GM21528 (cell line): Measurements from ENCODE around the gene ECT2.
"Not testable (repeated sequence)": the region's sequence is repeated elsewhere in the genome, so short reads cannot be mapped to it uniquely, and the experiment has no call there.

Source experiments
- ATAC-seq: cut with Tn5 transposase; IDR thresholded peaks from one replicate; pipeline ENCODE4 v1.9.1; 2021; ENCODE audit warnings: mild to moderate bottlenecking, moderate library complexity; ENCODE audit not compliant: unreplicated experiment, low FRiP score

Gene ECT2, protein sequence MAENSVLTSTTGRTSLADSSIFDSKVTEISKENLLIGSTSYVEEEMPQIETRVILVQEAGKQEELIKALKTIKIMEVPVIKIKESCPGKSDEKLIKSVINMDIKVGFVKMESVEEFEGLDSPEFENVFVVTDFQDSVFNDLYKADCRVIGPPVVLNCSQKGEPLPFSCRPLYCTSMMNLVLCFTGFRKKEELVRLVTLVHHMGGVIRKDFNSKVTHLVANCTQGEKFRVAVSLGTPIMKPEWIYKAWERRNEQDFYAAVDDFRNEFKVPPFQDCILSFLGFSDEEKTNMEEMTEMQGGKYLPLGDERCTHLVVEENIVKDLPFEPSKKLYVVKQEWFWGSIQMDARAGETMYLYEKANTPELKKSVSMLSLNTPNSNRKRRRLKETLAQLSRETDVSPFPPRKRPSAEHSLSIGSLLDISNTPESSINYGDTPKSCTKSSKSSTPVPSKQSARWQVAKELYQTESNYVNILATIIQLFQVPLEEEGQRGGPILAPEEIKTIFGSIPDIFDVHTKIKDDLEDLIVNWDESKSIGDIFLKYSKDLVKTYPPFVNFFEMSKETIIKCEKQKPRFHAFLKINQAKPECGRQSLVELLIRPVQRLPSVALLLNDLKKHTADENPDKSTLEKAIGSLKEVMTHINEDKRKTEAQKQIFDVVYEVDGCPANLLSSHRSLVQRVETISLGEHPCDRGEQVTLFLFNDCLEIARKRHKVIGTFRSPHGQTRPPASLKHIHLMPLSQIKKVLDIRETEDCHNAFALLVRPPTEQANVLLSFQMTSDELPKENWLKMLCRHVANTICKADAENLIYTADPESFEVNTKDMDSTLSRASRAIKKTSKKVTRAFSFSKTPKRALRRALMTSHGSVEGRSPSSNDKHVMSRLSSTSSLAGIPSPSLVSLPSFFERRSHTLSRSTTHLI

DNA sequence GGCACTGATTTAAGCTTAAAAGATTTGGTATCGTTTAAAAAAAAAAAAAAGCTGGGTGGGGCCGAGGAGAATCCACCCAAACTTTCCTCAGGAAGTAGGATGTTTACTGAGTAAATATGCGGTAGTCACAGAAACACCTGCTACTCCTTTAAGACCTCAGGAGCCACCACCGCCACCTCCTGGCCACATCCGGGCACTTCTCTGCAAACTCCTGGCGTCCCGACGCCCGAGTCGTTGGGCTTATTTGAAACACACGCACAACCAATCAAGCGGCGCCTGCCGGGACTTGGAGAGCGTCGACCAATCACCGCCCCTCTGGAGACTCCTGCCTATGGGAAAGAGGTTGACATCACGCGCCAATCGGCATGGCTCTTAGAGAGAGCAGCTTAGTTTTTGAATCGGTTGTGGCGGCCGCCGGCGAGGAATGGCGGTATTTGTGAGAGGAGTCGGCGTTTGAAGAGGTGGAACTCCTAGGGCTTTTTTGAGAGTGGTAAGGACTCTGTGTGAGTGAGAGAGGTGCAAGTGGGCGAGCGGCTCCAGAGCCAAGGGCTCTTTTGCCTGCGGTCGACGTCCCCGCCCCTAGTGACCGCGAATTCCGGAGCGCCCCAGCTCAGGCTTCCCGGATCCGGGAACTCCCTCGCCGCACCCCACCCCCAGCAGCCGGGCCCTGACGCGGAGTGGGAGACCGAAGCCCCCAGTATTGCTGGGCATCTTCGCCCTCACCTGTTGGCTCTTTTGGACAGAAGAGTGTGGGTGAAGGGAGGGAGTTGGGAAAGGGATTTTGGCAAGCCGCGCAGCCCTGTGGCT lies at the start of gene ECT2:
TSS of gene ECT2 (plus strand) at position 359 of the 807 bp plus-strand sequence. CDS start 3,805 bp downstream, outside the sequence.
- peak; percentile 99 for ATAC-seq

DNA sequence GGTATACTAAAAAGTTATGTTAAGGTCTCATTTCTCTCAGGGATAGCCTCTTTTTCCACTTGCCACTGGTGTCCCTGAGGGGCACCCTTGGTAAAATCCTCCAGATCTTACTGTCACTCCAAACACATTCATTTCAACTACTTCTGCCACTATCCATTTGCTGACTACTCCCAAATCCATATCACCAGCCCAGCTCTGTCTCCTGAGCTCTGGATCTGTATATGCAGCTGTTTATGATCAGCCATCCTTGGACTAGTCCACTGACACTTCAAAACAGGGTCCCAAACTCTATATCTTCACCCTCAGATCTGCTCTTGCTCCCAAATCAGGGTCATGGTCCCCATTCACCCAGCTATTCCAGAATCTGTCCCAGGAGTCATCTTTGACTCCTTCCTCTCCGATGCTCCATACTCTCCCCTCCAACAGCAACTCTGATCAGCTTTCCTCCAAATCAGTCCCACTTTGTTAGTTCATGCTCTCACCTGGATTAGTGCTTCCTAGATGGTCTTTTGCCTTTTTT lies 49.5 kb upstream of the ECT2 start:
- no peak for ATAC-seq

DNA sequence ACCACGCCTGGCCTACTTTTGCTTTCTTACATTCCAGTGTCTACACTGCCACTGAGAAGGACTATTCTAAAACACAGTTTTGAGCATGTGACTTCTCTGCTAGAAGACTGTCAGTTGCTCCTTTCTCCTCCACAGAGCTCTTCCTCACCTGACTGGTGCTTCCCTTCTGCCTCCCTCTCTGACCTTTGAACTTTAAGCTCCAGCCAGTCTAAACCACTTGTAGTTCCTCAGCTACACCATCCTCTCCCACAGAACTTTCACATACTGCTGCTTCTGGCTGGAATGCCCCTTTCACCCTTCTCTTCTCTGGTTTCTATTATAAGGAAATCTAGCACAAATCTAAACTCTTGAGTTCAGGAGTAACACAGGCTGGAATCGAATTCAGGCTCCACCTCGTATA lies 48.8 kb upstream of the ECT2 start:
- no peak for ATAC-seq

DNA sequence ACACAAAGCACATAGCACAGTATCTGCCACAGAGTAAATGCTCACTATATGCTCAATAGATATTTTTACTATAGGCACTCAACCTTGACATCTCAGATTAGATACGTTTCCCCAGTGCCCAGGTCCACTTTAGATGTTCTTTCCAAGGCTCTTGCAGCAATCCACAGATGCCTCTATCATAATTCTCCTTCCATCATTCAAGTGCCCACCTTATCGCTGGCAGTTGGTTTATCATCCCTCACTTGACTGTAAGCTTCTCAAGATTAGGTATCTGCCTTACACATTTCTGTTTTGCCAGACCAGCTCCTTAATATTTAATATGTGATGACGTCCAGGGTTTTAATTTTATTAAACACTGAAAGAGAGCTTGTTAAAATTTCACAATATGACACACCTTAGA lies 48.3 kb upstream of the ECT2 start:
- no peak for ATAC-seq

DNA sequence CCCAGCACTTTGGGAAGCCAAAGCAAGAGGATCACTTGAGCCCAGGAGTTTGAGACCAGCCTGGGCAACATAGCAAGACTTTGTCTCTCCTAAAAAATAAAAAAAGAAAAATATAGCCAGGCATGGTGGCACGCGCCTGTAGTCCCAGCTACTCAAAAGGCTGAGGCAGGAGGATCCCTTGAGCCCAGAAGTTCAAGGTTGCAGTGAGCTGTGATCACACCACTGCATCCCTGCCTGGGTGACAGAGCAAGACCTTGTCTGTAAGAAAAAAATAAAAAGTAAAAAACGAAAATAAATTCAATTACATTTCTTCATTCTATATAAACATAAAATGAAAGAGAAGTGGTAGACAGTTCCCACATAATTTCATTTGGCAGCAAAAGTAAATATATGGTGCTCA lies 47.8 kb upstream of the ECT2 start:
- ATAC-seq, result not testable (repeated sequence)

DNA sequence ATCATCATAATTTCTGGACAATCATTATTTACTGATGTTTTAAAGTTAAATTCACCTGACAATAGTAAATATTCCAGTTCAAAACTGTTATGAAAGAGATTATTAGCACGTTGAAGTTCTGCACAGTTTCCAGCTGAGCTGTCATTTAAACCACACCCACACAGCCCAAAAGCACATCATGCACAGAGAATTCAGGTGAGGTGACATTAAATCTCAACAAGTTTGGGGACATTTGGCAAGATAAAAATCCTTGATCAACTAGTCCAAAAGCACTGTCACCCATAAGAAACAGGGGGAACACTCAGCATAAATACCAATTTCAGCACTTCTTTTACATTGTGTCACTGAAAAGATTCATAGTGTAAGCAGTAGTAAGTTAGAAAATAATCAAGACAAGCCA lies 46.5 kb upstream of the ECT2 start:
- no peak for ATAC-seq

DNA sequence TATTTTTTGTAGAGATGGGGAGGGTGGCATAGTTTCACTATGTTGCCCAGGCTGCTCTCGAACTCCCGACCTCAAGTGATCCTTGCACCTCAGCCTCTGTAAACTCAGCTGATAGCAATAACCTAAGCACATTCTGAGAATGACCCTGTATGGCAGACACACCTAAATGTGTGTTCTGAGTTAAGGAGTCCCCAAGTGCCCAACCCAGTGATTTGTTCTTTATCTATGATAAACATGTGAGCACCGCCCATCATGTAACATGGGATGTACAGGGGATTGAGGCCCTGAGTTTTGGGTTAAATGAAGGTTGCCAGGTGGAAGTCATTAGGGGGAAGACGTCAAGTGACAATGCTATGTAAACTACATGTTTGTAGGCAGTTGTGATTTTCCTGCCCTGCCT lies 45.4 kb upstream of the ECT2 start:
- ATAC-seq, result no peak

DNA sequence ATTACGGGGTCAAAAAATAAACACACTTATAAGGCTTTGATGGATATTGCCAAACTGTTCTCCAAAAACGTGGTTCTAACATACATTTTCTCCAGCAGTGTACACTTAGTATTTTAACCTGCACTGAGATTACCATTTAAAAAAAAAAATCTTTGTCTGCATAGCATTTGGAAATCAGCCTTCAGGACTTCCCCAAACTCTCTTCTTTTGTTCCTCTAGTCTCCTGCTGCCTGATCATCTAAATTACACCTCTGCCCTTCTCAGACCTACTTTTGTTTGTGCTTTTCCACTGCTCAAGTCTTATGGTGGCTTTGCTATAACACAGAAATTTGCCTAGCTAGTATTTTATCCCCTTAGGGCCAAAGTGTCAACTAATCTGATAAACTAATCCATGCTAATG lies 43.5 kb upstream of the ECT2 start:
- ATAC-seq, result no peak

DNA sequence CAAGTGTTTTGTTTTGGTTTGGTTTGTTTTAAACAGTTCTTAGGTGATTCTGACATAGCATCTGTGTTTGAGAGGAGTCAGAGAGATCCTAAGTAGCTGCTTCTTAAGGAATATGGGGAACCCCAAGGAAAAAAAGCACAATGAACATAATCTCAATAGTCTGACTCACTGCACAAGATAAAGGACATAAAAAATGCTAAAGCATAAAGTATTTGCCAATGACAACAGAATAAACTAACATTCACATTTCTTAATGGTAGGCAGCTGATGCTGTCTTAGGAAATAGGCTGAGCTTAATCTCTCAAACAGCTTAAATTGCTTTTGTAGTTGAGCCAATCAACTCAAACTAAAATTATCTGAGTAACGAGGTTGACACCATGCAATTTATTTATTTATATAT lies 42.6 kb upstream of the ECT2 start:
- no peak for ATAC-seq

DNA sequence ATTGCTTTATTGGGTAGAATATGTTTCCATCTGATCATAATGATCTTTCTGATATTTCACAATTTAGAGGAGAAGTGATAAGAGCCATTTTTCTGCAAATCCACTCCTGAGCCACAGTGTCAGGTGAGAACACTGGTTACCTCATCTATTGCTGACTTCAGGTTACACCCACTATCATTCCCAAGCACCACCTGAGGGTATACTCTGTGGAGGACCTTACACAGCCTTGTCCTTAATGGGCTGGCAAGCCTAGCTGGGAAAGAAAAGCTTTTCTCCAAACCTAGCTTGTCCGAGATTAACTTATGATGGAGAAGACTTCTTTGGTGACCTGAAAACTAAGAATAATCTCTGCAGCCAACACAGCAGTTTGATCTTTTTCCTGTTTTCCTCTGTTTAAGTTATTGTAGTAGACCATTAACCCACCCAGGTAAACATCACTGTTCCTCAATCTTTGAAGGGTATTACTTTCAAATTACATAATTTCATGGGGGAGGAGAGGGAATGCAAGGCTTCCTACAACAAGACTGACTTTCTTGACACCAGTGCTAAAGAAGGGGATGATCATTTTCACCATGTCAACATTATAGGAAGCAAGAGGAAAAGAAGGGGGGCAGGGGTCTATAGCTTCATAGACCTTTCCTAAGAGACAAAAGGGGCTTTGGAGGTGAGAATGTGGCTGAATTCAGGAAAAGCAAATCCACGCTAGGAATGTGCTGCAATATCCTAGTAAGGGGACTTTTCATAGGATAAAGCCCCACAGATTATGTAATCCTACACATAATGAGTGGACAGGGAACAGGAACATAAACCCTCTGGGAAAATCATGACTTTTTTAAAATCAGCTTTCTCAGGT lies 41.4 kb upstream of the ECT2 start:
- no peak for ATAC-seq

DNA sequence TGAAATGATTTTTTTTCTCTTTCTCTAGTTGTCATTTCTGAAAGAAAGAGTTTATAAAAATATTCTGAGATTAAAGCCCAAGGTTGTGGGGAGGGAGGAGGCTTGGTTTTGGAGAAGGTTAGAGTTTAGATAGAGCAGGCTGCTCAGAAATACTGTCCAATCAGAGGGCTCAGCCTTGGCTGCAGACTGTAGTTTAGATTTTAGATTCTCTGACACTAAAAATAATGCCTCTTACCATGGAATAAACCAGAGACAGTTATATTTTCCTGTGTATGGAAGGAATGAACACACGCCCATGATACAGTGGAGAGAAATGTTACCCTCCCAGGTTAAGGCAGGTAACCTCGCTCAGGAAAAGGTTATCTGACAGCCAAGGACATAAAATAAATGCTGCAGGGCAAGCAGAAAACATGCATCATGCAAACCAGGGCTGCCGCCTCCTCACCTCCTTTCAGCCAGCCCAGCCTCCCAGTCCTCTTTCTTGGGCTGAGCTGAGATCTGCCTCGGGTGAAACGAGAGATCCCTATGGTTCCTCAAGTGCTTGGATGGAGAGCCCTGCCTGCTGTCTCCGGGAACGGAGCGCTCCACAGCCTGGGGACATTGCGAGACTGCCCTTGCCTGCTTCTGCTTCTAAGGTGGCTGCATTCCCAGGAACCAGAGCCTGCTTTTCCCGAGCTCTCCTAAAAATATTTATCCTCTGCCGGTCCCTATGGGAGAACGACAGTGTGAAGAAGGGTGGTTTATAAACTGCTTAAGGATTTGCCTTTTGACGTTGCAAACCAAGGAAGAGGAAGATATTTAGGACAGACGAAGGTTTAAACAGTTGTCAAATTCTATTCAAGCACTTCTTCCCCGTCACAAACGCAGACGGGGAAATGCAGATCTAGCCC lies 40.5 kb upstream of the ECT2 start:
- ATAC-seq, result peak; percentile 15

DNA sequence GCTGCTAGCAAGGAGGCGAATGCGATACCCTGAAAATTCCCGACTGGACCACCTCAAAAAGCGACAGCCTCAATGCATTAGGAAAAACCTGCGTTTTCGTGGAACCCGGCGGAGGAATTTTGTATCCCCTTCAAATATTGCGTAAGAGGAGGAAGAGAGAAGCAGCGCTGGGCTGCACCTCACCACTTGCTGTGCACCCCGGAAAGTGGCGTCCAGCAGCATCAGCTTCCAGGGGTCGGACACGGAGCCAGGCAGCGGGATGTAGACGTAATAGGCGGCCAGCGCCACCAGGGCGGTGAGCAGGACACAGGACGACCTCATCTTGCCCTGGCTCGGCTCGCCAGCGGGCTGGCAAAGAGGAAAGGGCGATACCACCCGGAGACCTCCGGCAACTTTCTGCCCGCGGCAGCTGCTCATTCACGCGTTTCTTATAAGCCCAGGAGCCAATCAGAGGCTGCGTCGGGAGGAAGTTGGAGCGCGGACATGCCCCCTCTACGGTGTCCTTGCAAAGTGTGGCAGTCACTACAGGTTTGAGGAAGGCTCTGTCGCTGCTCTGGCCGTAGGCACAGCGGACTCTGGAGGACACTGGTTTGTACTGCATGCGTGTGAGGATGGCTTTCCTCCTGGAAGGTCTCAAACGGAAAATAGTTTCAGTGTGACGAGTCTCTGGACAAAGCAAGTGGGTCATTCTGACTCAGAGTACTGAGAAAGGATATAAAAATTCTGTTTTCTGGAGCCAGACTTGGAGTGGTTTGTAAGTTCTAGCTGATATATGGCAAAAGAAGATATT lies 39.7 kb upstream of the ECT2 start, which contains the start of gene NCEH1:
TSS of gene NCEH1 (minus strand) at position 404 of the 790 bp plus-strand sequence. CDS start at position 321, 83 bp downstream.
- ATAC-seq, result peak; percentile 100

DNA sequence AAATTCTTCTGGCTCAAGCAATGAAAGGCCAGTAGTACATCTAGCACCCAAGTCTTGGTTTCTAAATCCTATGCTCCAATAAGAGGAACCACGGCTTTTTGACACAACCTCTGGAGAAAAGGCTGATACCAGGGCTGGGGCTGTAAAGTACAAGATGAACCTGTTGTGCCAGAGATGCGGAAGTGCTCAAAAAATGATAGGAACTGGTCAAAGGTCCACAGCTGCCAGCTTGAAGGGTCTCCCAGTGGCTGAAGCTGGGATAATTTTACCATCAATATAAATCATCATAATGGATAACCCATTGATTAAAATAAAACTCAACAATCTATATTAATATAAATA lies 39.1 kb upstream of the ECT2 start:
- ATAC-seq, result peak; percentile 18

DNA sequence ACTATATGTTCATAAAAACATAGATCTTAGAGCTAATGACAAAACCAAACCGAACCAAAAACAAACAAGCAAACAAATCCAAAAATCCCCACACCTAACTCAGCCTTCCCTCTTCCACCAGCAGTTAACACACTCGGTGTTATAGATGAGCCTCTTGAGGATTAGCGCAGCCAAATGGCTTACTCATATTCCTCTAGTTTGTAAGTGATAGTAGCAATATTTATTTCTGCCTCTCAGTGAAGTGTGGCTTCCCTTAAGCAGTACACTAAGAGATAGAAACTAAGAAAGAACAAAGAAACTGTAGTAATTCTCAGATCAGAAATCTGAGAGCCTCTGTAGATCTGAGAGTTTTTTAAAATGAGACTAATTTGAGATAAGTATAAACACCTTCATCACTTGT lies 37.2 kb upstream of the ECT2 start:
- no peak for ATAC-seq

DNA sequence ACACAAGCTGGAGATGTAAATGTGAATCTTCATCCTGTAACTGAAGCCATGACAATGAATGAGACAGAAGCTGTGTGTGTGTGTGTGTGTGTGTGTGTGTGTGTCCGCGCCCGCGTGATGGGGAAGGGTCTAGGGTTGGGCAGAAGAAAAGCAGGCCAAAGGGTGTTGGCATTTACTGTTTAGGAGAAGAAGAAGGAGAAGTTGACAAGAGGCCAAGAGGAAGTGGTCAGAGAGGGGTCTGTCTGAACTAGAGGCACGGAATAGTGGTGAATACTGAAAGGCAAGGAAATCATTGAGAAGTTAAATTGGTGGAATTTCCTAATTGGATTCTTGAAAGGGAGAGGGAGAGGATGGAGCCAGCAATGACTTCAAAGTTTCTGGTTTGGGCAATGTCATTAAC lies 34.0 kb upstream of the ECT2 start:
- no peak for ATAC-seq

DNA sequence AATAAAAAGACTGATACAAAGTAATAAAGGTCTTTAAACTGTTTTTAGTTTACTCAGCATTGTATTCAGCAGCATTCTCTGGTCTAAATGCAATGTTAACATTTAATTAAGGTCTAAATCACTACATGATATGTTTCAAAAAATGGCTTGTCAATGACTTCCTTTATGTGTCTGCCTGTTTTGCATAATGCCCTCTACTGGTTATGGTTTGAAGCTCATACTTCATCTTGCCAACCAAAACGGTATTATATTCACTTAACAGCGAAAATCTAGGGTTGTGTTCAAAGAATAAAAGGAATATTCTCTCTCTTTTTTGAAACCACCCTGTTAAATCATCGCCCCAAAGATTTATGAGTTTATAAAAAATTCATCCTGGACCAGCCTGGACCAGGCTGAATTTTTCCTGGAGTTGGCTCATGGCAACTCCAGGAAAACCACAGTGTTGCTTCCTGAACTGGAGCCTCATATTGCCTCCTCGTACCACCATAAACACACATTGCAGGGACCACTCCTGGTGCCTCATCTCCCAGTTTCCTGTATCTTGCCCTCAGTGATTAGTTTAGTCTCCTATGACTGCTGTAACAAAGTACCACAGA lies 32.9 kb upstream of the ECT2 start:
- no peak for ATAC-seq

DNA sequence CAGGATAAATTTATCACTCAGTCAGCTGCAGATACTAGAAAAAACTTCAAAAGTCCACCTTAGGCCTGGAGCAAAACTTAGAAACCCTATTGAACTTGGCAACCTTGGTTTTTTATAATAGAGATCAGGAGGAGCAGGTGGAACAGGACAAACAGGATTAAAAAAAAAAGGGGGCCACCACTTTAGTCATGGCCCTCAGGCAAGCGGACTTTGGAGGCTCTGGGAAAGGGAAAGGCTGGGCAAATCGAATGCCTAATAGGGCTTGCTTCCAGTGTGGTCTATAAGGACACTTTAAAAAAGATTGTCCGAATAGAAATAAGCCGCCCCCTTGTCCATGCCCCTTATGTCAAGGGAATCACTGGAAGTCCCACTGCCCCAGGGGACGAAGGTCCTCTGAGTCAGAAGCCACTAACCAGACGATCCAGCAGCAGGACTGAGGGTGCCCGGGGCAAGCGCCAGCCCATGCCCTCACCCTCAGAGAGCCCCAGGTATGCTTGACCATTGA lies 27.9 kb upstream of the ECT2 start:
- not testable (repeated sequence) for ATAC-seq
